HAP-1 (cell line): ENCODE measurements around the gene GALM.

Source experiments
- DNase-seq, 2 experiments: peaks; one replicate each; pipeline ENCODE4 v3.0.0-alpha.2; 2016 to 2020; ENCODE audit warnings: low spot score in 2 of 2
- H3K27me3 ChIP-seq: fragments of 250-450 bp; sonication (Bioruptor Pico); 2 replicates; pipeline ENCODE4 v1.5.1; 2020; ENCODE audit warnings: low read depth, mild to moderate bottlenecking, moderate library complexity
- H3K36me3 ChIP-seq: fragments of 250-450 bp; sonication (Bioruptor Pico); replicated peaks from 2 replicates; pipeline ENCODE4 v1.5.1; 2020; ENCODE audit warnings: mild to moderate bottlenecking
- H3K4me1 ChIP-seq: fragments of 250-450 bp; sonication (Bioruptor Pico); 2 replicates; pipeline ENCODE4 v1.5.1; 2020; ENCODE audit warnings: mild to moderate bottlenecking
- H3K4me3 ChIP-seq: fragments of 250-450 bp; sonication (Bioruptor Pico); 2 replicates; pipeline ENCODE4 v1.5.1; 2020; ENCODE audit warnings: mild to moderate bottlenecking, moderate library complexity
- H3K9me3 ChIP-seq: fragments of 250-450 bp; sonication (Bioruptor Pico); 2 replicates; pipeline ENCODE4 v1.5.1; 2020; ENCODE audit warnings: mild to moderate bottlenecking, moderate library complexity
- in situ Hi-C: fragments of 300-500 bp; cut with MboI; formaldehyde crosslinking; loops from 3 replicates; pipeline ENCODE4 v1.14.3; 2020; ENCODE audit warnings: low sequenced_read_pairs, inconsistent platforms, mixed read lengths

The GALM gene

DNA sequence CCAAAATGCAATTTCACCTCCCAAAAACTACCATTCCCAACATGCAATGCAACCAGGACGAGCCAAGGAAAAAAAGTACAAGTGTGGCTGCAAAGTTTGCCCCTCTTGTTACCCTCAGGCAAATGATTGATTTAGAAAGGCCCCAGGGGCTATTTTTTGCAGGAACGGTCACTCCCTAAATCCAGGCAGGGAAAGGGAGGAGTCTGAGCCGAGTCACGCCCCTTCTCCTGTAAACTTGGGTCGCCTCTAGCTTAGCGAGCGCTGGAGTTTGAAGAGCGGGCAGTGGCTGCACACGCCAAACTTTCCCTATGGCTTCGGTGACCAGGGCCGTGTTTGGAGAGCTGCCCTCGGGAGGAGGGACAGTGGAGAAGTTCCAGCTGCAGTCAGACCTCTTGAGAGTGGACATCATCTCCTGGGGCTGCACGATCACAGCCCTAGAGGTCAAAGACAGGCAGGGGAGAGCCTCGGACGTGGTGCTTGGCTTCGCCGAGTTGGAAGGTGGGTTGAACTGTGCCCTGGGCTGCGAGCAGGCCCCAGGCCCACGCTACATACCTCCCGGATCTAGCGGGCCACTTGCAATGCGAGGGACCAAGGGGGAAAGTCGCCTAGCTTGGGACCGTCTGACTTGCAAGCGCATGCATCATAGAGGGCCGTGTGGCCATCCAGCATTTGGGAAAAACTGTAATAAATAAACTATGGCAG, at the start of gene GALM:
GALM (plus strand) TSS at position 261 of the 702 bp plus-strand sequence; CDS start at position 309, 48 bp downstream.
- in situ Hi-C loops, result no loop called here
- no peaks in the 10 kb centered on the region for H3K27me3 ChIP-seq
- no peaks in the 10 kb centered on the region for H3K9me3 ChIP-seq
- H3K4me3 ChIP-seq, result peak within 1 kb of the TSS; percentile 49
- peaks cover 10% of the 10 kb centered on the region for H3K4me1 ChIP-seq
- no peaks in the 10 kb centered on the region for H3K36me3 ChIP-seq
- peak; percentile 92 for DNase-seq

DNA sequence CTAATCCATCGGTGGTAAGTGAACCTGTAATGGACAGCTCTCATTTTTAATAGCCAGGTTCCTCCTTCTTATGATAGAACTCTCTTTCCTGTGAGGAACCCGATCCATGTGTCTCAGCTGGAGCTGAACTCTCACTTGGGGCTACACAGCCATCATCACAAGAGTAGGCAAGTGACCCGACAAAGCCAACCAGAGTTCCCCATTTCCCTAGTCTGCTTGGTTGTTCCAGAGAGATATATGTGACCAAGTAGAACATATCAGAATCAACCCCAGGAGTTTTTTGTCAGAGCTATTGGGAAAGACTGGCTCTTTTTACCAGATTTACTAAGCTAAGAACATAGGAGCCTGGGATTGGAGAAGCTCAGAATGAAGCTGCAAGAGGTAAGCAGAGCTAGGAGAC, 48.6 kb upstream of the GALM start:
- Histone ChIP-seq H3K4me1 (no peaks in the 10 kb centered on the region; the same call in 1 of the 2 replicates), H3K4me3 (no peak overlapping the region), H3K36me3 (no peaks in the 10 kb centered on the region), H3K27me3 (no peaks in the 10 kb centered on the region), H3K9me3 (no peaks in the 10 kb centered on the region)
- no peak for DNase-seq
- in situ Hi-C loops, result no loop called here

DNA sequence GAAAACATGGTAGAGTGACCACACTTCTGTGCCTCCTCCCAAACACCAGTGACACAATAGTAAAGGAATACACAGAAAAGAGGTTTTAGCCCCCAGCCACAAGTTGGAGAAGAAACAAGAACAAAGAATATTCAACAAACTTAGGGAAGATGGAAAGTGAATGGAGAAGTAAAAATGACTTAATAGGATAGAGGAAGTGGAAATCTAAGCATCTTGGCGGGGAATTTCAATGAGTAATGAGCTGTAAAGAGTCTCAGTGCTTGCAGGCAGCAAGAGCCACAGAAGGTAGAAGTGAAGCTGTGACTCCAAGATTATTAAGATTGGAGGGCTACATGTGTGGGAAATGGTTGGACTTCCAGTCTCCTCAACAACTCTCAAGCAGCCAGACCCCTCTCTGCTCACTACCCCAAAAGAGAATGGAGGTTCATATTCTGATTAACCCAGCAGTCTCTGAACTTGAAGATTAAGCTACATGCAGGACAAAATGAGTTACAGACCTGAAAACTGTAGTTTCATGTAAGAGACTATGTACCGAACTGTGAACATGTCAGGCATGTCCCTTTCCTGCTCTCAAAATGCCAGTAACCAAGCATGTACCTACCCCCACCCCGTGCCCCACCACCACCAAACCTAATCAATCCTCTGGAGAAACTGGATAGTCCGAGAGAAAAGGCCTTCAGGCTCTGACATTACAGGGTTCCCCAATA, 46.3 kb upstream of the GALM start:
- H3K36me3 ChIP-seq, result no peaks in the 10 kb centered on the region
- no peaks in the 10 kb centered on the region; the same call in 1 of the 2 replicates for H3K4me1 ChIP-seq
- DNase-seq, result no peak
- no peak overlapping the region for H3K4me3 ChIP-seq
- no peaks in the 10 kb centered on the region for H3K9me3 ChIP-seq
- no peaks in the 10 kb centered on the region for H3K27me3 ChIP-seq
- in situ Hi-C loops, result no loop called here

DNA sequence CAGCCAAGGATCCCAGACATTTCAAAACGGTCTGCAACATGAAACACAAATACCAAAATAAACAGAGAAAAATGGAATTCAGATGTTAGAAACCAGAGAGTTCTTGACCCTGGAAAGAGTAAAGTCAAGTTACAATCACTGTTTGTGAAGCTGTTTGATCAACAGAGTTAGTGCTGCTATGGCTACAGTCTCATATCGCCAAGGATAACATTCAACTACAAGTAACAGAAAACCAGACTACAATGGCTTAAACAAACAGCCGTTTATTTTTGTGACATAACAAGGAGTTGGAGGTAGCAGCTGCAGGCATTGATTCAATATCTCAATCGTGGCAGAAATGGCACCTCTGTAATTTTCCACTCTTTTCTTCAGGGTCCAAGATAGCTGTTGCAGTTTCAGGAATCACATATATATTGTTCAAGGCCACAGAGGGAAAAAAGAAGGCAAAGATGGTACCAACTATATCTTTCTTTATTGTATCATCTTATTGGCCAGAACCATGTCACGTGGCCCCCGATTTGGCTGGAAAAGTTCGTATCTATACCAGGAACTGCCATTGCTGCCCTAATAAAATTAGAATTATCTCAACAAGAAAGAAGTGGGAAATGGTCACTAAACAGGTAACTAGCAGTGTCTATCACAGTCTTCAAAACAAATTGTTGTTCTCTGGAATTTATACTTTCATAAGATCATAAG, 45.5 kb upstream of the GALM start:
- DNase-seq, result no peak
- H3K36me3 ChIP-seq, result no peaks in the 10 kb centered on the region
- in situ Hi-C loops, result no loop called here

DNA sequence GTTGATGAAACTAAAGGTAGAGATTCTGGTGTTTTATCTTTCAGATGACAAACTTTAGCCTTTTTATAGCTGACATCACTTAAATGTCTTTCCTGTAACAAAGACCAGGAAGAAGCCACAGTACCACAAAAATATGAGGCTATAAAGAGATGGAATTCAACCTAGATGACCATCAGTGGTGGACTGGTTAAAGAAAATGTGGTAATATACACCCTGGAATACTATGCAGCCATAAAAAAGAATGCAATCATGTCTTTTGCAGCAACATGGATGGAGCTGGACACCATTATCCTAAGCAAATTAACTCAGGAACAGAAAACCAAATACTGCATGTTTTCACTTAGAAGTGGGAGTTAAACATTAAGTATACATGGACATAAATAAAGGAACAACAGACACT, 44.9 kb upstream of the GALM start:
- in situ Hi-C loops, result no loop called here
- Histone ChIP-seq H3K4me3 (no peak overlapping the region), H3K9me3 (no peaks in the 10 kb centered on the region), H3K36me3 (no peaks in the 10 kb centered on the region), H3K27me3 (no peaks in the 10 kb centered on the region), H3K4me1 (no peaks in the 10 kb centered on the region; the same call in 1 of the 2 replicates)
- no peak for DNase-seq

More for the DNA sequence above, 45.5 kb upstream of the GALM start:
- H3K4me3 ChIP-seq, result no peak overlapping the region
- no peaks in the 10 kb centered on the region for H3K9me3 ChIP-seq
- no peaks in the 10 kb centered on the region for H3K27me3 ChIP-seq
- H3K4me1 ChIP-seq, result no peaks in the 10 kb centered on the region; the same call in 1 of the 2 replicates

DNA sequence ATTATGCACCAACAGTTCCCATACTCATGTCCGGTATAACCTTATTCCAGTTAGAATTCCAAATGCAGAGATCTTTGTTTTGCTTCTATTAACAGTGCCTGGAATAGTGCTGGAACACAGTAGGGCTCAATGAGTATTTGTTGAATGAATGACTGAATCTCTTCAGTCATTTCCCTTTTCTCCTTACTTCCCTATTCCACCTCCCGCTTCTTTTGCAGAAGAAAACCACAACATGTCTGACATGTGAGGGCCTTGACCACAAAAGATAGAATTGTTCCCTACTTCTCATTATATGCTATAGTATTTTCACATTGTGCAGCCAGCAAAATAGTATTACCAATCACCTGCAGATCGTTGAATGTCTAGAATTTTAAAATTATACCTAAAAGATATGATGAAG, 43.7 kb upstream of the GALM start:
- in situ Hi-C loops, result no loop called here
- no peak for DNase-seq
- Histone ChIP-seq H3K4me3 (no peak overlapping the region), H3K27me3 (no peaks in the 10 kb centered on the region), H3K4me1 (no peaks in the 10 kb centered on the region; the same call in 1 of the 2 replicates), H3K36me3 (no peaks in the 10 kb centered on the region), H3K9me3 (no peaks in the 10 kb centered on the region)

DNA sequence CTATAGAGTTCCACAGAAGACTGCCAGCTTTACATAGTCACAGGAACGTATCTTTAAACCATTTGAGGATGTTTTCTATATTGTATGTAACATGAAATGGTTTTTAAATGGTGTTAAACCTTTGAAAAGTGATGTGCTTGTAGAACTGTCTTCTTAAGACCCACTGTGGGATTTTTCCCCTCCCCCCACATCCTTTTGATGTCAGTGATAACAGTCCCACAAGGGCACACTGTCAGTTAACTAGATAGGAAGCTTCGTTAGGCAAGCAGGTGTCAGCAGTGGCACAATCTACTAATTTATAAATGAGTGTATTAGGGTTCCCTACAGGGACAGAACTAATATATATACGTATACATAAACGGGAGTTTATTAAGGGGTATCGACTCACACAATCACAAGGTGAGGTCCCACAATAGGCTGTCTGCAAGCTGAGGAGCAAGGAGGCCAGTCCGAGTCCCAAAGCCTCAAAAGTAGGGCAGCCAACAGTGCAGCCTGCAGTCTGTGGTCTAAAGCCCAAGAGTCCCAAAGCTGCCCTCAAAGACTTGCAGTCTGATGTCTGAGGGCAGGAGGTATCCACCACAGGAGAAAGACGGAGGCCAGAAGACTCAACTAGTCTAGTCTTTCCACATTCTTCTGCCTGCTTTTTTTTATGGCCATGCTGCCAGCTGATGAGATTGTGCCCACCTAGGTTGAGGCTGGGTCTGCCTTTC, 39.4 kb upstream of the GALM start:
- no peak overlapping the region for H3K4me3 ChIP-seq
- H3K9me3 ChIP-seq, result no peaks in the 10 kb centered on the region
- no peak for DNase-seq
- no peaks in the 10 kb centered on the region for H3K4me1 ChIP-seq
- in situ Hi-C loops, result no loop called here
- no peaks in the 10 kb centered on the region for H3K27me3 ChIP-seq
- no peaks in the 10 kb centered on the region for H3K36me3 ChIP-seq

DNA sequence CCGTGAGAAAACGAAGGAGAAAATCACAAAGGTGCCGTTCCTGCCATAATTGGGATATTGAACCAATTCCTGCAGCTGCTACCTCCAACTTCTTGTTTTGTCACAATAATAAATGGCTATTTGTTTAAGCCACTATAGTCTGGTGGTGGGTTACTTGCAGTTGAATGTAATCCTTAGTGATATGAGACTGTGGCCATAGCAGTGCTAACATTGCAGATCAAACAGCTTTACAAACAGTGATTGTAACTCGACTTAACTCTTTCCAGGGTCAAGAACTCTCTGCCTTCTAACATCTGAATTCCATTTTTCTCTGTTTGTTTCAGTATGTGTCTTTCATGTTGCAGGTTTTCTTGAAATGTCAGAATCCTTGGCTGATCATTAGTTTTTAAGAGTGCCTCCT, 38.5 kb upstream of the GALM start:
- Histone ChIP-seq H3K9me3 (no peaks in the 10 kb centered on the region), H3K27me3 (no peaks in the 10 kb centered on the region), H3K36me3 (no peaks in the 10 kb centered on the region), H3K4me1 (no peaks in the 10 kb centered on the region), H3K4me3 (no peak overlapping the region)
- no peak for DNase-seq
- in situ Hi-C loops, result no loop called here

DNA sequence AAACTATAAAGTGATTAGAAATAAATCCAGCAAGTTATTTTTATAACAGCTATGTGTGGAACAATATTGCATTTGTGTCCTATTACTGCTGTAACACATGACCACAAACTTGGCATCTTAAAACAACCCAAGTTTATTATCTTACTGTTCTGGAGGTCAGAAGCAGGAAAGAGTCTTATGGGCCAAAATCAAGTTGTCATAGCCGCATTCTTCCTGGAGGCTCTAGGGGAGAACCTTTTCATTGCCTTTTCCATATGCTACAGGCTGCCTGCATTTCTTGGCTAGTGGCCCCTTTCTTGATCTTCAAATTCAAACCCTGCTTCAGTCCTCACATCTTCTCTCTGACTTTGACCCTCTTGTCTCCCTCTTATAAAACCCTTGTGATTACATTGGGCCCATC, 36.2 kb upstream of the GALM start:
- Histone ChIP-seq H3K9me3 (no peaks in the 10 kb centered on the region), H3K27me3 (no peaks in the 10 kb centered on the region)

DNA sequence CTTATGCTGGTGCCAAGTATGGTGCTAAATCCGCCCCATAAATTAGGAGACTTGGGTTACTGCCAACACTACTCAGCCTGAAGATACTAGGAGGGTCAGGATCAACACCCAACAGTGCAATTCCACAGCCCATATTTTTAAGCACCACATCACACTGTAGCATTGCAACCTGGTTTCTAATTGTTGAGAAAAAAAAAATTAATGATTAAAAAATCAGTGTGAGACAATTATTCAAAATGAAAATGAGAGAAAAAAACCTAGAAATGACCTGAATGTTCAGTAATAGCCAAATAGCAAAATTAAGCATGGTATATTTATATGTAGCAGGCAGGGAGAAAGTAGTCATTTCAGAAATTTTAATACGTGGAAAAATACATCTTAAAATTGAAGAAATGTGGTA, 33.9 kb upstream of the GALM start:
- no peak for DNase-seq
- Histone ChIP-seq H3K4me3 (no peak overlapping the region), H3K27me3 (no peaks in the 10 kb centered on the region), H3K9me3 (no peaks in the 10 kb centered on the region), H3K4me1 (peaks cover 7% of the 10 kb centered on the region), H3K36me3 (no peaks in the 10 kb centered on the region)
- in situ Hi-C loops, result no loop called here

More for the DNA sequence above, 36.2 kb upstream of the GALM start:
- H3K36me3 ChIP-seq, result no peaks in the 10 kb centered on the region
- H3K4me3 ChIP-seq, result no peak overlapping the region
- H3K4me1 ChIP-seq, result peaks cover 4% of the 10 kb centered on the region
- no peak for DNase-seq
- in situ Hi-C loops, result no loop called here

DNA sequence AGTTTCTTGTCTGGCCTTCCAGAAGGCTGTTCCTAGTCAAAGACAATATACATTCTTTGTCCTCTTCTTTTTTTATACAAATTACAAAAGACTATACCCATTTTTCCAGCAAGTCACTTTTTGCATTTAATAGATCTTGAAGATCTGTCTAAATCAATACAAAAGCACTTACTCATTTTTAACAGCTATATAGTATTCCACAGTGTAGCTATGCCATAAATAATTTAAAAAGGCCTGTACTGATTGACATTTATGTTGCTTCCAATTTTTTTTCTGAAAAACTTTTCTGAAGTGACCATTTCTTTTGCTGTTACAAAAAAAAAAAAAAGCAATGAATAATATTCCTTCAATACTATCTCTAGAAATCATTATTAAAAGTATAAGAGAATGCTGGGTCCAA, 32.9 kb upstream of the GALM start:
- Histone ChIP-seq H3K4me3 (no peak overlapping the region), H3K36me3 (no peaks in the 10 kb centered on the region), H3K9me3 (no peaks in the 10 kb centered on the region), H3K4me1 (peaks cover 7% of the 10 kb centered on the region), H3K27me3 (no peaks in the 10 kb centered on the region)
- DNase-seq, result no peak
- in situ Hi-C loops, result no loop called here

DNA sequence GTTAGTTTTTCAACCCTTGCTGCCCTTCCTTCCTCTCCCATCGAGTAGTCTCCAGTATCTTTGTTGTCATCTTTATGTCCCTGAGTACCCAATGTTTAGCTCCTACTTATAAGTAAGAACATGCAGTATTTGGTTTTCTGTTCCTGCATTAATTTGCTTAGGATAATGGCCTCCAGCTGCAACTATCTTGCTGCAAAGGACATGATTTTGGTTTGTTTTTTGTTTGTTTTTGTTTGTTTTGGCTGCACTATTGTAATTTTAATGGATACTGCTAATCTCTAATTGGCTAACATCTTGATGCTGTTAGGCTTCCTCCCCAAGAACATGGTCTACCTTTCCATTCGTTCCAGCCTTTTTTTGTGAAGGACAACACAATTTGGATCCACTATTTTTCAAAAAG, 32.0 kb upstream of the GALM start:
- in situ Hi-C loops, result no loop called here
- Histone ChIP-seq H3K4me1 (peaks cover 7% of the 10 kb centered on the region), H3K27me3 (no peaks in the 10 kb centered on the region), H3K4me3 (no peak overlapping the region), H3K36me3 (no peaks in the 10 kb centered on the region), H3K9me3 (no peaks in the 10 kb centered on the region)
- DNase-seq, result no peak

DNA sequence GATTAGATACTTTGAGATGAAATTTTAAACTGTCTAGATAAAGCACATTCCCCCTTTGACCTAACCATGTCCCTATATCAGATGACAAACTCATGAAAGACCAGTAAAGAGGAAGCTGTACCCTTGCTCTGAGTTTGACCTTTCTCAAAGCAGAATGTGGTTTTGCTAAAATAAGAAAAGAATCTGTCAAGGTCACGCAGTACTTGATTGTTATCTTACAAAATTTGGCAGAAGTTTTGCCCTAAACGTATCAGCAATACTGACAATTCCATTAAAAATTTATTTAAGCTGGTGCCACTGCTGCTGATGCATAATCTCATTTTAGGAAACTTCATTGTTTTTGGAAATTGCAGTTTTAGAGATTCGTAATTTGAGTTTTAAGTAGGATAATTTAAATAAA, 31.2 kb upstream of the GALM start:
- no peaks in the 10 kb centered on the region for H3K27me3 ChIP-seq
- DNase-seq, result no peak
- H3K4me1 ChIP-seq, result peaks cover 9% of the 10 kb centered on the region
- H3K4me3 ChIP-seq, result no peak overlapping the region
- in situ Hi-C loops, result no loop called here
- H3K36me3 ChIP-seq, result no peaks in the 10 kb centered on the region
- no peaks in the 10 kb centered on the region for H3K9me3 ChIP-seq
